ENCODE measurements around the gene SFXN5. TPM values are rescaled to one million over a fixed set of nuclear protein-coding genes. Genes with fewer than 3 reads are reported as not detected.

Gene SFXN5
- total and polyA plus RNA-seq, 2 of the 8 experiments (the other 6 are each of a cell fraction or from before 2014, with no cell fraction given), result 29.3 to 33.1 TPM

DNA sequence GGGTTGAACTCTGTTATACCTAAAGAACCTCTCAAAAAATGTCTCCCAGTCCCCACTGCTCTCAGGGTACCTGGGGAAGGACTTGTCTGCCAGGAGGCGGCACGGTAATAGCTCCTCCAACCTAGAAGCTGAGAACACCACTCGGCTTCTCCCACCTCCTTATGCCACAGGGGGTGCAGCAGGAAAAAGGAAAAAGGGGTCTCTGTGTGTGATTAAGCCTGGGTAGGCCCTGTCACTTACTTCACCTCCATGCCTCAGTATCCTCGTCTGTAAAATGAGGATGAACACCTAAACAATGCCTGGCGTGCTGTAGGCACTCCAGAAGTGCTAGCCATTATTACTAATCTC is 77.6 kb downstream of the SFXN5 start:
- FAIRE-seq, result no peak
- ChIA-PET CTCF (ENCODE audit: partially characterized antibody) (interaction anchor here (0.6 to 9.0 kb wide), 35 partner anchors 10 to 257 kb away, joined by 3 to 86 read pairs (median 5); partner anchors contain the start of genes NOTO and SPR), POLR2A (ENCODE audit: partially characterized antibody) (interaction anchor here (1.2 kb wide), 1 partner anchor 11 kb away, joined by 3 read pairs; no protein-coding TSS in a partner anchor)
- Histone ChIP-seq H3K9ac (replicated peaks in 1 of 4; ENCODE audit: extremely low read depth in 1 of 4, low read depth in 3 of 4, low read length in 3 of 4) (no peak overlapping the region), H3K4me2 (ENCODE audit: insufficient read depth in 1 of 2, low read depth in 2 of 2, low read length in 2 of 2) (no peak overlapping the region), H3K56ac (replicated peaks; ENCODE audit: insufficient read length, low read depth, low read length) (peak overlapping the region; percentile 47), H2BK12ac (ENCODE audit: low read depth, low read length) (no peak overlapping the region), H2BK20ac (ENCODE audit: low read length) (no peak overlapping the region), H3K4me1 (replicated peaks in 1 of 4; ENCODE audit: control insufficient read depth in 3 of 4, insufficient read depth in 4 of 4, low read length in 3 of 4) (peaks cover 0 to 2% (median 0%) of the 10 kb centered on the region in 4 experiments; a peak in 3 of 7 replicates), H2AFZ (ENCODE audit: low read length) (no peak overlapping the region), H3K4me3 (ENCODE audit: extremely low read depth in 1 of 4, insufficient read depth in 2 of 4, low read depth in 3 of 4, low read length in 4 of 4) (no peak overlapping the region), H3K79me1 (ENCODE audit: low read depth, low read length) (no peaks in the 10 kb centered on the region), H4K20me1 (replicated peaks in 1 of 2; ENCODE audit: control insufficient read depth in 1 of 2, insufficient read depth in 2 of 2, low read length in 2 of 2) (peaks cover 0 to 2% of the 10 kb centered on the region in 2 experiments), H2AK5ac (ENCODE audit: low read depth, low read length) (no peak overlapping the region), H3K27me3 (replicated peaks in 1 of 4; ENCODE audit: control insufficient read depth in 3 of 4, extremely low read depth in 1 of 4, insufficient read depth in 3 of 4, low read length in 3 of 4) (no peaks in the 10 kb centered on the region; a peak in 3 of 7 replicates), H3K9me3 (ENCODE audit: insufficient read depth in 2 of 2, low read depth in 1 of 2, low read length in 1 of 2) (no peaks in the 10 kb centered on the region), H3K79me2 (ENCODE audit: control insufficient read depth in 1 of 2, insufficient read depth in 2 of 2, low read length in 2 of 2) (no peaks in the 10 kb centered on the region), H3K4ac (replicated peaks; ENCODE audit: insufficient read length, low read depth, low read length) (no peak overlapping the region), H2BK120ac (replicated peaks; ENCODE audit: low read depth, low read length) (no peak overlapping the region), H2BK5ac (ENCODE audit: low read depth, low read length) (no peak overlapping the region), H4K5ac (ENCODE audit: insufficient read length, low read depth, low read length) (no peak overlapping the region), H3K36me3 (ENCODE audit: control insufficient read depth in 2 of 4, insufficient read depth in 4 of 4, low read length in 3 of 4) (no peaks in the 10 kb centered on the region), H3K27ac (ENCODE audit: low read depth, low read length) (no peak overlapping the region), H3K23me2 (ENCODE audit: low read depth, low read length) (no peaks in the 10 kb centered on the region), H3K18ac (ENCODE audit: extremely low read depth, low read length) (no peak overlapping the region), H4K91ac (replicated peaks; ENCODE audit: insufficient read length, low read length) (peak overlapping the region; percentile 51), H2BK15ac (ENCODE audit: low read length) (no peak overlapping the region), H4K8ac (ENCODE audit: extremely low read depth, insufficient read depth, low read length) (no peak overlapping the region), H3K23ac (ENCODE audit: insufficient read length) (no peak overlapping the region), H3K14ac (ENCODE audit: insufficient read length) (no peak overlapping the region)
- no peak for DNase-seq (ENCODE audit: low read depth in 1 of 2, low spot score in 2 of 2)
- 68% methylated on average over 5 of the region's 5 CpGs; no CpG with 5 or more reads in 1 of the 2 experiments for WGBS, 2 experiments (ENCODE audit: extremely low coverage in 1 of 2, insufficient coverage in 1 of 2, insufficient read length in 1 of 2, insufficient replicate concordance in 2 of 2, low coverage in 1 of 2, low lambda C conversion rate in 2 of 2, missing lambda C conversion rate in 1 of 2)
- no peak for TF ChIP-seq CTCF (IDR thresholded peaks at IDR 0.05; ENCODE audit: control extremely low read depth in 1 of 3, insufficient read depth in 1 of 3, low read depth in 1 of 3, low read length in 3 of 3)
- TF ChIP-seq, protein P1, sequence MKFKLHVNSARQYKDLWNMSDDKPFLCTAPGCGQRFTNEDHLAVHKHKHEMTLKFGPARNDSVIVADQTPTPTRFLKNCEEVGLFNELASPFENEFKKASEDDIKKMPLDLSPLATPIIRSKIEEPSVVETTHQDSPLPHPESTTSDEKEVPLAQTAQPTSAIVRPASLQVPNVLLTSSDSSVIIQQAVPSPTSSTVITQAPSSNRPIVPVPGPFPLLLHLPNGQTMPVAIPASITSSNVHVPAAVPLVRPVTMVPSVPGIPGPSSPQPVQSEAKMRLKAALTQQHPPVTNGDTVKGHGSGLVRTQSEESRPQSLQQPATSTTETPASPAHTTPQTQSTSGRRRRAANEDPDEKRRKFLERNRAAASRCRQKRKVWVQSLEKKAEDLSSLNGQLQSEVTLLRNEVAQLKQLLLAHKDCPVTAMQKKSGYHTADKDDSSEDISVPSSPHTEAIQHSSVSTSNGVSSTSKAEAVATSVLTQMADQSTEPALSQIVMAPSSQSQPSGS (IDR thresholded peaks at IDR 0.05; ENCODE audit: low read length), result no peak
